CD4-positive, alpha-beta T cell treated with Interleukin-2 at 100 ng/mL for 4 hours (primary cell): ENCODE results near the gene ZNF292.
A peak's percentile ranks its signal among the peaks of the same experiment; 100 is the strongest.
"Not testable (repeated sequence)": the region's sequence is repeated elsewhere in the genome, so short reads cannot be mapped to it uniquely, and the experiment has no call there.

Source experiments
- DNase-seq: peaks from one replicate; pipeline ENCODE4 v3.0.0-alpha.2; 2020; ENCODE audit warnings: low spot score

Gene ZNF292

GRCh38 chr6:87154993-87155841 is at the start of gene ZNF292:
ZNF292 (plus strand) TSS chr6:87155565; CDS start chr6:87155592, 27 bp downstream.
- peak; percentile 94 for DNase-seq

- no peak for DNase-seq
Measured at GRCh38 chr6:87105823-87106222, 49.5 kb upstream of the ZNF292 start.

GRCh38 chr6:87110636-87111035 is 44.7 kb upstream of the ZNF292 start:
- no peak for DNase-seq

GRCh38 chr6:87115402-87116135 is 39.8 kb upstream of the ZNF292 start:
- DNase-seq: no peak

- DNase-seq: no peak
Measured at GRCh38 chr6:87116922-87117321, 38.4 kb upstream of the ZNF292 start.

GRCh38 chr6:87118054-87118453 is 37.3 kb upstream of the ZNF292 start:
- no peak for DNase-seq

GRCh38 chr6:87122477-87122876 is 32.9 kb upstream of the ZNF292 start:
- no peak for DNase-seq

- DNase-seq: no peak
Measured at GRCh38 chr6:87124074-87124473, 31.3 kb upstream of the ZNF292 start.

- DNase-seq: no peak
Measured at GRCh38 chr6:87126501-87126900, 28.9 kb upstream of the ZNF292 start.

GRCh38 chr6:87127737-87128136 is 27.6 kb upstream of the ZNF292 start:
- DNase-seq: no peak

GRCh38 chr6:87136963-87137362 is 18.4 kb upstream of the ZNF292 start:
- no peak for DNase-seq

- DNase-seq: peak; percentile 77
Measured at GRCh38 chr6:87139236-87139635, 16.1 kb upstream of the ZNF292 start.

- DNase-seq: not testable (repeated sequence)
Measured at GRCh38 chr6:87139927-87140326, 15.4 kb upstream of the ZNF292 start.

- DNase-seq: no peak
Measured at GRCh38 chr6:87146363-87146762, 9.0 kb upstream of the ZNF292 start.

GRCh38 chr6:87150406-87150805 is 5.0 kb upstream of the ZNF292 start:
- no peak for DNase-seq

- no peak for DNase-seq
Measured at GRCh38 chr6:87151471-87151780, 3.9 kb upstream of the ZNF292 start.

GRCh38 chr6:87151781-87152525 is 3.4 kb upstream of the ZNF292 start:
- peak; percentile 73 for DNase-seq

GRCh38 chr6:87152526-87152955 is 2.8 kb upstream of the ZNF292 start:
- no peak for DNase-seq

- no peak for DNase-seq
Measured at GRCh38 chr6:87154641-87154992, 748 bp upstream of the ZNF292 start.

- peak; percentile 42 for DNase-seq
Measured at GRCh38 chr6:87155842-87156815, 764 bp downstream of the ZNF292 start.

GRCh38 chr6:87157596-87157995 is 2.2 kb downstream of the ZNF292 start:
- DNase-seq: not testable (repeated sequence)

GRCh38 chr6:87161299-87161698 is 5.9 kb downstream of the ZNF292 start:
- no peak for DNase-seq
